NOMO-1 (cell line): ENCODE results near the gene SART3.

Source experiments
- DNase-seq, 2 experiments: peaks; one replicate each; lab custom pipeline; 2025; ENCODE audit not compliant: unreplicated experiment in 2 of 2; lab: John Stamatoyannopoulos, UW

SART3 gene, protein sequence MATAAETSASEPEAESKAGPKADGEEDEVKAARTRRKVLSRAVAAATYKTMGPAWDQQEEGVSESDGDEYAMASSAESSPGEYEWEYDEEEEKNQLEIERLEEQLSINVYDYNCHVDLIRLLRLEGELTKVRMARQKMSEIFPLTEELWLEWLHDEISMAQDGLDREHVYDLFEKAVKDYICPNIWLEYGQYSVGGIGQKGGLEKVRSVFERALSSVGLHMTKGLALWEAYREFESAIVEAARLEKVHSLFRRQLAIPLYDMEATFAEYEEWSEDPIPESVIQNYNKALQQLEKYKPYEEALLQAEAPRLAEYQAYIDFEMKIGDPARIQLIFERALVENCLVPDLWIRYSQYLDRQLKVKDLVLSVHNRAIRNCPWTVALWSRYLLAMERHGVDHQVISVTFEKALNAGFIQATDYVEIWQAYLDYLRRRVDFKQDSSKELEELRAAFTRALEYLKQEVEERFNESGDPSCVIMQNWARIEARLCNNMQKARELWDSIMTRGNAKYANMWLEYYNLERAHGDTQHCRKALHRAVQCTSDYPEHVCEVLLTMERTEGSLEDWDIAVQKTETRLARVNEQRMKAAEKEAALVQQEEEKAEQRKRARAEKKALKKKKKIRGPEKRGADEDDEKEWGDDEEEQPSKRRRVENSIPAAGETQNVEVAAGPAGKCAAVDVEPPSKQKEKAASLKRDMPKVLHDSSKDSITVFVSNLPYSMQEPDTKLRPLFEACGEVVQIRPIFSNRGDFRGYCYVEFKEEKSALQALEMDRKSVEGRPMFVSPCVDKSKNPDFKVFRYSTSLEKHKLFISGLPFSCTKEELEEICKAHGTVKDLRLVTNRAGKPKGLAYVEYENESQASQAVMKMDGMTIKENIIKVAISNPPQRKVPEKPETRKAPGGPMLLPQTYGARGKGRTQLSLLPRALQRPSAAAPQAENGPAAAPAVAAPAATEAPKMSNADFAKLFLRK

DNA sequence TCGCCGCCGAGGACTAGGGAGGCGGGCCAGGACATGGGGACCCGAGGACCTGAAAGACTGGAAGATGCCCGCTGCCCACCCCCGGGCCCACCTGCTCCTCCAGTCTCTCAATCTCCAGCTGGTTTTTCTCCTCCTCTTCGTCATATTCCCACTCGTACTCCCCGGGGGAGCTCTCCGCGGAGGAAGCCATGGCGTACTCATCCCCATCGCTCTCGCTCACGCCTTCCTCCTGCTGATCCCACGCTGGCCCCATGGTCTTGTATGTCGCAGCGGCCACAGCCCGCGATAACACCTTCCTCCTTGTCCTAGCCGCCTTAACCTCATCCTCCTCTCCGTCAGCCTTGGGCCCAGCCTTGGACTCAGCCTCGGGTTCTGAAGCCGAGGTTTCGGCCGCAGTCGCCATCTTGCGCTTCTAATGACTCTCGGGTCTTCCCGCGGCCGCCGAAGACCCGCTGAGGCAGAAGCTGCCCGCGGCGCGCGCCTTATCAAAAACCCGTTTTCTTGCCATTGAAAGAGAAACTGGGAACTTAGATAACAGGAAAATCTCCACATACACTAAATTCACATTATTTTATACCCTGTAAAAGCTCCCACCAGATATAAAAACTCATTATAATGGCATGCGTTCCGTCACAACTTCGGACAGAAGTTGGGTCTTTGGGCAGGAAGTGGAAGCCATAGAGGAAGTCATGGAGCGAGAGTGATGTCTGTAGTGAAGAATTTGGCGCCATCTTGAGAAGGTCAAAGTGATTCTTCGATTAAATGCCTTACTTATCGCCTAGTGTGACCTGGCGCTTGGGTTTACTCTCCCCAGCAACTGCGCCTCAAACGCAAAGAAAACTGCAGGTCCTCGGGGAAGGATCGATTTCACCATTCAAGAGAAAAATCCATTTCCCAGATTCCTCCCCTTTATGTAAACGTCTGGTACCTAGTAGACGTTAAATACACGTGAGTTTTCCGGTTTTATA is at the start of gene SART3:
TSS of gene SART3 (minus strand) at position 422 of the 968 bp plus-strand sequence. CDS start at position 403, 19 bp downstream.
- peak; percentile 89 to 94 for DNase-seq

DNA sequence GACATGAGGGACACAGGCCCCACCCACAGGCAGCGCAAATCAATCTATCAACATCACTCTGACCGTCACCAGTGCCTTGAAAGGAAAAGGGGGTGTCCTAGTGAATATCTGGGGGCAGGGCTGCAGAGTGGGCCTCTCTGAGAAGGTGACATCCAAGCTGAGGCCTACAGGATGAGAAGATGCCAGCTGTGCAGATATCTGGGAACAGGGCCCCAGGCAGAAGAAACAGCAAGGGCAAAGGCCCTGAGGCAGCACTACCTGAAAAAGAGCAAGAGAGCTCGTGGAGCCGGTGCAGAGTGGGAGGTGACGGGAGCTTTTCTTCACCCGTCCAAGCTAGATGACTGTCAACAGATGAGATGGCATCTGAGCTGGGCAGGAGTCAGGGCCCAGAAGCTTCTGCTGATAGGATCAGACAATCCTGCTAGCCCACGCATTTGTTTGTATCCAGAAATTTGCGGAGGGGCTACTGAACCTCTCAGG is 49.4 kb upstream of the SART3 start:
- no peak for DNase-seq

GRCh38 chr12:108609537-108610335 is 48.8 kb upstream of the SART3 start:
- no peak for DNase-seq

DNA sequence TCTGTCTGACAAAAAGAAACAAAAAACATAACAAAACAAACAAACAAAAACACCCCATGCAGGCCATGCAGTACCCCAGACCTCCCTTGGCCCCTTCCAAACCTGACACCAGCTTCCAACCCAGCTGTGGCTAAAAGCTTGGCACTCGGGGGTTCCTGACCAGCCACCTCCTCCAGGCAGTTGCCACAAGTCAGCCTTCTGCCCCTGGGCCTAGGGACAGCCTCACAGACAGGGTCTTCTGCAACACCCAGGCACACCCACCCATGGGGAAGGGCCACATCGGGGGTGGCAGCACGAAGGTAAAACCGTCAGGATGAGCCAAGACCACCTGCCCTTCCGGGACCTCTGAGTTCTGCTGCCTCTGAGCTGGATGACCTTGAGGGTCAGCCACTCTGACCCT is 47.6 kb upstream of the SART3 start:
- DNase-seq, result no peak

DNA sequence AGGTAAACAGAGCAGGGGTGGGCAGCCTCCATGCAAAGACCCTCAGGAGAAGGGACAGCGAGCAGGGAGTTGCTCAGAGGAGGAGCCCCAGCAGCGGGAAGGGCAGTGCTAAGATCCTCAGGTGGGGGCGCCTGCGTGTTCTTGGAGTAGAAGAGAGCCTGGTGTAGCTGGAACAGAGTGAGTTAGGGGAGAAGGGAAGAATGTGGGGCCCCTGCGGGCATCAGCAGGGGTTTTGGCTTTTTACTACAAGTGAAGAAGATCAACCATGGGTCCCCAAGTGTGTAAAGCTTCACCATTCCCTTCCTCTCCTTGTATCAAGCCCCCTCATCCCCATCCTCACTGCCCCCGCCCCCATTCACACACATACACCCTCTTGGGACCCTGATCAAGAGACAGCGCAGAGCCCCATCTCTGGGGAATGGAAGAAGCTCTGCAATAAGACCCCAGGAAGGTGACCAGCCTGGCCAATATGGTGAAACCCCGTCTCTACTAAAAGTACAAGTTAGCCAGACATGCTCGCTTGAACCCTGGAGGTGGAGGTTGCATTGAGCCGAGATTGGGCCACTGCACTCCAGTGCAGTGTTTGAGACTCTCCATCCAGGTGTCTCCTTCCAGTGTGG is 47.1 kb upstream of the SART3 start:
- no peak for DNase-seq

DNA sequence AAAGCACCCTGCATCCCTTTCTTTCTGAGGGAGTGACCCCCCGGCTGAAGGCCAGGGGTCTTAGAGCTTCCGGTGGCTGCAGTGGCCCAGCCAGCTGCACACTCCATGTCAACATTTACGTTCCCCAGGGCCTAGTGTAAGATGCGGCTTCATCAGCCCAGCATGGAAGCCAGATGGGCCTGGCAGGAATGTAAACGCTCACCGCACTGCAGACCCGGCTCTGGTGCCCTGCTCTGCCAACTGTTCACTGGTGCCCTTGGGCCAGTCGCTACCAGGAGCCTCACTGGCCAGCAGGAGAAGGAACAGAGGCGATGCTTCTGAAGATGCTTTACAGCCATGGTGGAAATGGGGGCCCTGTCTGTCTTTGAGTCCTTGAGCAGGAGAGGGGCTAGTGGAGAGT is 45.5 kb upstream of the SART3 start:
- no peak for DNase-seq

DNA sequence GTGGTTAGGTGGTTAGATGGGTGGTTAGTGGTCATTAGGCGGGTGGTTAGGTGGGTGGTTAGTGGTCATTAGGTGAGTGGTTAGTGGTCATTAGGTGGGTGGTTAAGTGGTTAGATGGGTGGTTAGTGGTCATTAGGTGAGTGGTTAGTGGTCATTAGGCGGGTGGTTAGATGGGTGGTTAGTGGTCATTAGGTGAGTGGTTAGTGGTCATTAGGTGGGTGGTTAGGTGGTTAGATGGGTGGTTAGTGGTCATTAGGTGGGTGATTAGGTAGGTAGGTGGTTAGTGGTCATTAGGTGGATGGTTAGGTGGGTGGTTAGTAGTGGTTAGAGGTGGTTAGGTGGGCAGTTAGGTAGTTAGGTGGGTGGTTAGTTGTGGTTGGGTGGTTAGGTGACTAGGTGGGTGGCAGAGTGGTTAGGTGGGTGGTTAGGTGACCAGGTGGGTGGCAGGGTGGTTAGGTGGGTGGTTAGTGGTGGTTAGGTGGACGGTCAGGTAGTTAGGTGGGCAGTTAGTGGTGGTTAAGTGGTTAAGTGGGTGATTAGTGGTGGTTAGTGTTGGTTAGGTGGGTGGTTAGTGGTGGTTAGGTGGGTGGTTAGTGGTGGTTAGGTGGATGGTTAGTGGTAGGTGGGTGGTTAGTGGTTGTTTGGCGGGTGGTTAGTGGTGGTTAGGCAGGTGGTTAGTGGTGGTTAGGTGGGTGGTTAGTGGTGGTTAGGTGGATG is 44.9 kb upstream of the SART3 start:
- DNase-seq, result no peak

GRCh38 chr12:108605000-108605689 is 44.2 kb upstream of the SART3 start:
- DNase-seq, result no peak

DNA sequence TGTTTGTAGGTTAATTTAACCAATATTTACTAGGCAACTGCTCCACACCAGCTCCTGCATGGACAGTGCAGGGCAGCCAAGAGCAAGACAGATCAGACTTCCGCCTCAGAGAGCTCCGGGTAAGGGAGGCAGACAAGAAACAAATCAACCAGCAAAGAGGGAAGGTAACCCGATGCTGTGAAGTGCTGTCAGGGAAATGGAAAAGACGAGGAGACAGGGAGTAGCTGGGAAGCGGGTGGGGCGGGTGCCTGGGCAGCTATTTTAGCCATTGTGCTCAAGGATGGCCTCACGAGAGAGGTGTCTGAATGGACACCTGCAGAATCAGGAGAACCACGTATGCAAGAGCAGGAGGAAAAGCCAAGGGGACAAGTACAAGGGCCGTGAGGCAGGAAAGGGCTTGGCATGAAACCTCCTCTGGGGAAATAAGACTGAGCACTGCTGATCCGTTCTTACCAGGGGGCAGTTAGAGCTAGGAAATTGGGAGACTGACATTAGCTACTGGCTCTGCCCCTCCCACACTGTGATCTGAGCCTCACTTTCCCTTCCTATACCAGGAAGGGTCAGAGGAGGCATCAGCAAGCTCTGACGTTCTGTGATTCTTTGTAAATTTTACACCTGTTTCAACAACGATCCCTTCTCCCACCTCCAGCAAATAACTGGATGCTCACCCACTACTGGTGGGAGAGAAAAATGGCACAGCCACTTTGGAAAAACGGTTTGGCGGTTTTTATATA is 43.4 kb upstream of the SART3 start:
- no peak for DNase-seq

- no peak for DNase-seq
Measured at GRCh38 chr12:108603743-108604142, 42.8 kb upstream of the SART3 start.

GRCh38 chr12:108602976-108603704 is 42.2 kb upstream of the SART3 start:
- DNase-seq, result no peak

DNA sequence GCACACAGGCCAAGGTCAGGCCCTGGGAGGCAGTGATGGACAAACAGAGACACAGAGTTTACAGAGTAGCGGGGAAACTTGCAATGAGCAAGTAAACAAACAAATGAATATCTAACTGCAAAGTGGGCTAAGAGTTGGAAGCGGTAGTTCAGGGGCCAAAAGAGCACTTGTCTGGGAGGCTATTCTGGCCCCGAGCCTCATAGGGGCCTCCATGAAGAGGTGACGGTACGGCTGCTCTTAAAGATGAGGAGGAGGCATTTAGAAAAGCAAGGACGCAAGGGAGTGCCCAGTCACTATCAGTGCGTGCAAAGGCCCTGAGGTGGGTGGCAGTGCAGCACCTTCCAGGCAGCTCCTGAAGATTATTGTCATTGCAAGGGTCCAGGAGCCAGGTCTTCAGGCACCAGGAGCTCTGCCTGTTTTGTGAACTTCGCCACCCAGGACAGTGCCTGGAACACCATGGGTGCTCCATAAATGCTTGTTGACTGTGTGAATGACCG is 41.3 kb upstream of the SART3 start:
- DNase-seq, result no peak

GRCh38 chr12:108600702-108601007 is 39.7 kb upstream of the SART3 start:
- DNase-seq, result no peak

DNA sequence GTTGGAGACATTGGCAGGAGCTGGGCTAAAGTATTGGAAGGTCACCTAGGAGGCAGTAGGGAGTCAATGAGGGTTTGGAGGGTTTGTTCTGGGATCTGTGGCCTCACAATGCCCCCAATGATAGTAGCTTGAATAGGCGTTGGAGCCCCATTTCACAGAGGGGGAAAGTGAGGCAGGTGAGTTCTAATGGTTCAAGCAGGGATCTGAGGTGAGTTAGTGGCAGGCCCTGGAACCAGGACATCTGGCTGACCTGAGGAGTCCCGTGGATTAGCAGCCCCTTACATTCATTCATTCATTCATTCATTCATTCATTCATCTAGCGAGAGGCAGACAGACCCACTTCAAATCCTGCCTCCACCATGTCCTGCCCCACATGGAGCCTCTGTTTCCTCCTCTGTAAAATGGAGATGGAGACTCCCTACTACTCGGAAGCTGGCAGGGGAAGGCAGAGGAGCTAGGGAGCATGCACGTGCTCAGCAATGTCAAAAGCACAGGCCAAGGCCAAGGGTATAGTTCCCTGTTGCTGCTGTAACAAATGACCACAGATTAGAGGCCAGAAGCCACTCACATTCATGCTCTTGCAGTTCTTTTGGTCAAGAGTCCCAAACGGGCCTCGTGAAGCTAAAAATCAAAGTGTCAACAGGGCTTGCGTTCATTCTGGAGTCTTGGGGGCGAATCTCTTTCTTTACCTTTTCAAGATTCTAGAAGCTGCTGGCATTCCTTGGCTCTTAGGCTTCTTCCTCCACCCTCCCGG is 39.2 kb upstream of the SART3 start:
- DNase-seq, result no peak

DNA sequence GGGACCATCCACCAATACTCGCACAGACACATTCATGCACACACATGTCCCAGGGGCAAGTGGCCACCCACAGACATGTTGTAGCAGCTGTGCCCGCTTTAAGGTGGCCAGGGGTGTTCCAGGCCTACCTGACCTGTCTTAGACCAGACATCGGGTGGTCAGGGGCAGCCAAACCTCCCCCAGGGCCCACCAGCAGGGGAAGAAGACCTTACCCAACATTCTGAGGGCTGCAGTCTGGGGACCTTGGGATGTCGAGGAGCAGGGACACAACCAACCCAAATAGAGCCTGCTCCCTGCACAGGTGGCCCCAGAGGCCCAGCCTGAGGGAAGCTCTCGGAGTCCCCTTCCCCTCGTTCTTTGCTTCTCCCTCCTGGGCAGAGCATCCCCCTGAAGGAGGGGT is 38.6 kb upstream of the SART3 start:
- no peak for DNase-seq
